GM23338 (cell line): ENCODE results near the gene HSD11B2. TPM values are rescaled to one million over a fixed set of nuclear protein-coding genes. Genes with fewer than 3 reads are reported as not detected.
"Not testable (repeated sequence)": the region's sequence is repeated elsewhere in the genome, so short reads cannot be mapped to it uniquely, and the experiment has no call there.

ENCODE experiments used
- ATAC-seq: fragments of 200-7000 bp; cut with Tn5 transposase; 3 replicates; pipeline ENCODE4 v1.9.1; 2020
- DNase-seq: peaks from one replicate; pipeline ENCODE4 v3.0.0-alpha.2; 2015; ENCODE audit warnings: low spot score
- H2AFZ ChIP-seq: fragments of 200-600 bp; sonication (generic); 2 replicates; pipeline ENCODE4 v1.8.0; 2016; ENCODE audit warnings: antibody characterized with exemption, mild to moderate bottlenecking, moderate library complexity
- H3F3A ChIP-seq: fragments of 200-600 bp; sonication (generic); replicated peaks from 2 replicates; pipeline ENCODE4 v1.8.0; 2017; ENCODE audit warnings: antibody characterized with exemption, mixed run types, low read depth
- H3K27ac ChIP-seq: fragments of 200-600 bp; sonication (generic); 2 replicates; pipeline ENCODE4 v1.6.1; 2016; ENCODE audit warnings: low read depth
- H3K27me3 ChIP-seq: fragments of 200-600 bp; sonication (generic); 2 replicates; pipeline ENCODE4 v1.8.0; 2016; ENCODE audit warnings: mild to moderate bottlenecking, mixed run types, moderate library complexity; ENCODE audit not compliant: insufficient read depth
- H3K36me3 ChIP-seq: fragments of 200-600 bp; sonication (generic); 2 replicates; pipeline ENCODE4 v1.8.0; 2016; ENCODE audit warnings: mild to moderate bottlenecking; ENCODE audit not compliant: insufficient read depth
- H3K4me1 ChIP-seq: fragments of 200-600 bp; sonication (generic); 2 replicates; pipeline ENCODE4 v1.8.0; 2016; ENCODE audit warnings: mild to moderate bottlenecking, moderate library complexity; ENCODE audit not compliant: insufficient read depth
- H3K4me2 ChIP-seq: fragments of 200-600 bp; sonication (generic); 2 replicates; pipeline ENCODE4 v1.7.1; 2017; ENCODE audit warnings: mixed run types
- H3K4me3 ChIP-seq: fragments of 200-600 bp; sonication (generic); 2 replicates; pipeline ENCODE4 v1.6.1; 2016; ENCODE audit warnings: mixed run types
- H3K79me2 ChIP-seq: fragments of 200-600 bp; sonication (generic); replicated peaks from 2 replicates; pipeline ENCODE4 v1.8.0; 2017; ENCODE audit warnings: mild to moderate bottlenecking; ENCODE audit not compliant: insufficient read depth
- H3K9me2 ChIP-seq: fragments of 200-600 bp; sonication (generic); 2 replicates; pipeline ENCODE4 v1.8.0; 2017; ENCODE audit not compliant: insufficient read depth
- H4K20me1 ChIP-seq: fragments of 200-600 bp; sonication (generic); replicated peaks from 2 replicates; pipeline ENCODE4 v1.8.0; 2017; ENCODE audit warnings: mild to moderate bottlenecking; ENCODE audit not compliant: insufficient read depth
- H3K27ac Mint-ChIP-seq: 2 replicates; pipeline ENCODE4 v1.8.0; 2020; ENCODE audit warnings: inconsistent platforms, mild to moderate bottlenecking, moderate library complexity, mixed read lengths
- H3K27me3 Mint-ChIP-seq: 3 replicates; pipeline ENCODE4 v1.8.0; 2022; ENCODE audit warnings: low read depth, mild to moderate bottlenecking, moderate library complexity, mixed read lengths, inconsistent platforms; ENCODE audit not compliant: insufficient read depth, poor library complexity
- H3K36me3 Mint-ChIP-seq: 3 replicates; pipeline ENCODE4 v1.8.0; 2021; ENCODE audit warnings: low read depth, mild to moderate bottlenecking, inconsistent platforms, moderate library complexity, mixed read lengths
- H3K4me1 Mint-ChIP-seq: 3 replicates; pipeline ENCODE4 v1.8.0; 2020; ENCODE audit warnings: mild to moderate bottlenecking, inconsistent platforms, mixed read lengths
- H3K4me3 Mint-ChIP-seq: 3 replicates; pipeline ENCODE4 v1.8.0; 2021; ENCODE audit warnings: moderate library complexity, mild to moderate bottlenecking, inconsistent platforms, mixed read lengths
- H3K9me3 Mint-ChIP-seq: 3 replicates; pipeline ENCODE4 v1.8.0; 2020; ENCODE audit warnings: moderate library complexity, mild to moderate bottlenecking, inconsistent platforms, mixed read lengths
- CREB1 ChIP-seq: fragments of 250-450 bp; sonication (Bioruptor Pico); IDR thresholded peaks from 2 replicates; pipeline ENCODE4 v1.5.0; 2020; ENCODE audit warnings: low read depth, mild to moderate bottlenecking, moderate library complexity
- EZH2phosphoT487 ChIP-seq: fragments of 200-600 bp; sonication (generic); IDR thresholded peaks from one replicate; pipeline ENCODE4 v1.8.1; 2018; ENCODE audit warnings: antibody characterized with exemption; ENCODE audit not compliant: unreplicated experiment
- JUNB ChIP-seq: IDR thresholded peaks from one replicate; pipeline ENCODE4 v1.6.1; 2016; ENCODE audit warnings: antibody characterized with exemption; ENCODE audit not compliant: unreplicated experiment
- STAT1 ChIP-seq: IDR thresholded peaks from one replicate; pipeline ENCODE4 v1.6.1; 2016; ENCODE audit warnings: antibody characterized with exemption; ENCODE audit not compliant: unreplicated experiment
- ZNF114 ChIP-seq: fragments of 250-450 bp; sonication (Bioruptor Pico); IDR thresholded peaks from 2 replicates; pipeline ENCODE4 v1.5.0; 2020; ENCODE audit warnings: mild to moderate bottlenecking, moderate library complexity
- ZNF331 ChIP-seq: fragments of 250-450 bp; sonication (Bioruptor Pico); IDR thresholded peaks from 2 replicates; pipeline ENCODE4 v1.5.0; 2020; ENCODE audit warnings: low read depth, mild to moderate bottlenecking, moderate library complexity
- polyA plus RNA-seq: library from polyadenylated mRNA; unstranded; fragments of >200 nt; fragmentation: Nextera tagmentation; extraction: Ambion mirVana; gene quantifications from 2 replicates; pipeline ENCODE4 v1.2.1, GENCODE V29; 2016
- total RNA-seq: library from RNA; depleted of rRNA; stranded (reverse); fragments of >200 nt; shearing (Covaris generic); gene quantifications from 2 replicates; pipeline ENCODE4 v1.2.3, GENCODE V29; 2014
- TF ChIP-seq, protein P1 (sequence below): IDR thresholded peaks from 2 replicates; pipeline ENCODE4 v1.6.1; 2016; ENCODE audit warnings: antibody characterized with exemption
- TF ChIP-seq, protein P2 (sequence below): fragments of 250-450 bp; sonication (Bioruptor Pico); IDR thresholded peaks from 2 replicates; pipeline ENCODE4 v1.5.0; 2020; ENCODE audit warnings: mild to moderate bottlenecking, moderate library complexity

Gene HSD11B2
- total and polyA plus RNA-seq, 2 experiments from 2014 or later = 14.8 to 23.0 TPM

DNA sequence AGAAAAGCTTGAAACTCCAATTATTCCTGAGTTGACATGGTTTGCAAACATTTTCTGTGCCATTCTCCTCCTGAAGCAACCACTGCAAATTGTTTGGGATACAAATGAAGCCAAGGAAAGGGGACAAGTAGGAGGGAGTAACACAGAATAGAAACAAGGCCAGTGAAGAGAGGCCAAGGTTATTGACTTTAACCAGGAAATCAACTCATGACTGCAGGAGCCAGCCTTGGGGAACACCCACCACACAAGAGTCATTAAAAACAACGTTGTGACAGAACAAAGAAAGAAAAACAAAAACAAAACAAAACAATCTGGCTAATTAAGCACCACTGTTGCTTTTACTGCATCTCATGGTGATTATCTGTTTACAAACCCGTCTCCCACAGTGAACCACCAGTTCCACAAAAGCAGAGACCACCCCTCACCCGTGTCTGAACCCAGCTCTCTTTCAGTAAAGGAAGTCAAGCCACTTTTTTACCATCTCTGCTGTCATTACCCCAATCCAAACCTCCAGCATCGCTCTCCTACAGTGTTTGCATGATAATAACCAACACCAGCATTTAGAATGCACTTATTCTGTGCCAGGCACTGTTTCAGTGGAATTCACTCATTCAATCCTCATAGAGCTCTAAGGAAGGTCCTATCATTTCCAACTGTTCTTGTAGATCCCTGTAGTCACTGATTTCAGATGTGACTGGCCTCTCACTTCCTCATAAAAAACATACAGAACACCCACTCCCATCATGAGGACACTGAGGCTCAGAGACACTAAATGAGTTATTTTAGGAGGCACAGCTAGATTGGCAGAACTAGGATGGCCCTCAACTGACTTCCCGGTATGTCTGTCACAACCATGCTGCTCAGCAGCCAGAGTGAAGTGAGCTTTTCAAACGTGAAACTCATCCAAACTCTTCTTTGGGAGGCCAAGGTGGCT, 16.7 kb upstream of the HSD11B2 start (continued):
- TF ChIP-seq CREB1 (CRISPR knock-in tag) (no peak), ZNF114 (CRISPR knock-in tag) (no peak), EZH2phosphoT487 (no peak), STAT1 (no peak)
- TF ChIP-seq, protein P1, sequence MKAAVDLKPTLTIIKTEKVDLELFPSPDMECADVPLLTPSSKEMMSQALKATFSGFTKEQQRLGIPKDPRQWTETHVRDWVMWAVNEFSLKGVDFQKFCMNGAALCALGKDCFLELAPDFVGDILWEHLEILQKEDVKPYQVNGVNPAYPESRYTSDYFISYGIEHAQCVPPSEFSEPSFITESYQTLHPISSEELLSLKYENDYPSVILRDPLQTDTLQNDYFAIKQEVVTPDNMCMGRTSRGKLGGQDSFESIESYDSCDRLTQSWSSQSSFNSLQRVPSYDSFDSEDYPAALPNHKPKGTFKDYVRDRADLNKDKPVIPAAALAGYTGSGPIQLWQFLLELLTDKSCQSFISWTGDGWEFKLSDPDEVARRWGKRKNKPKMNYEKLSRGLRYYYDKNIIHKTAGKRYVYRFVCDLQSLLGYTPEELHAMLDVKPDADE = no peak

DNA sequence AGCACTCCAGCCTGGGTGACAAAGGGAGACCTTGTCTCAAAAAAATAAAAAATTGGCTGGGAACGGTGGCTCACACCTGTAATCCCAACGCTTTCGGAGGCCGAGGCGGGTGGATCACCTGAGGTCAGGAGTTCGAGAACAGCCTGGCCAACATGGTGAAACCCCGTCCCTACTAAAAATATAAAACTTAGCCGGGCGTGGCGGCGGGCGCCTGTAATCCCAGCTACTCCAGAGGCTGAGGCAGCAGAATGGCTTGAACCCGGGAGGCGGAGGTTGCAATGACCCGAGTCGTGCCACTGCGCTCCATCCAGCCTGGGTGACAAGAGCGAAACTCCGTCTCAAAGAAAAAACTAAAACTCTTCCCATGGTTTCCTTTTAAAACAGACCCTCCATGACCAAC, 15.5 kb upstream of the HSD11B2 start:
- H4K20me1 ChIP-seq, H3K9me2 ChIP-seq, H3K27ac ChIP-seq, H3F3A ChIP-seq, H3K36me3 ChIP-seq, ATAC-seq, DNase-seq, H3K36me3 Mint-ChIP-seq, H3K27me3 ChIP-seq, H3K27ac Mint-ChIP-seq, H3K79me2 ChIP-seq, H3K9me3 Mint-ChIP-seq: not testable (repeated sequence)
- H3K4me3 Mint-ChIP-seq = peak overlapping the region; percentile 64
- H3K4me3 ChIP-seq = peak overlapping the region; percentile 77
- H3K4me1 ChIP-seq = peaks cover 22% of the 10 kb centered on the region
- peak overlapping the region; percentile 97 for H2AFZ ChIP-seq
- H3K4me1 Mint-ChIP-seq = peaks cover 20% of the 10 kb centered on the region
- H3K4me2 ChIP-seq = peak overlapping the region; percentile 96
- peaks cover 17% of the 10 kb centered on the region for H3K27me3 Mint-ChIP-seq

DNA sequence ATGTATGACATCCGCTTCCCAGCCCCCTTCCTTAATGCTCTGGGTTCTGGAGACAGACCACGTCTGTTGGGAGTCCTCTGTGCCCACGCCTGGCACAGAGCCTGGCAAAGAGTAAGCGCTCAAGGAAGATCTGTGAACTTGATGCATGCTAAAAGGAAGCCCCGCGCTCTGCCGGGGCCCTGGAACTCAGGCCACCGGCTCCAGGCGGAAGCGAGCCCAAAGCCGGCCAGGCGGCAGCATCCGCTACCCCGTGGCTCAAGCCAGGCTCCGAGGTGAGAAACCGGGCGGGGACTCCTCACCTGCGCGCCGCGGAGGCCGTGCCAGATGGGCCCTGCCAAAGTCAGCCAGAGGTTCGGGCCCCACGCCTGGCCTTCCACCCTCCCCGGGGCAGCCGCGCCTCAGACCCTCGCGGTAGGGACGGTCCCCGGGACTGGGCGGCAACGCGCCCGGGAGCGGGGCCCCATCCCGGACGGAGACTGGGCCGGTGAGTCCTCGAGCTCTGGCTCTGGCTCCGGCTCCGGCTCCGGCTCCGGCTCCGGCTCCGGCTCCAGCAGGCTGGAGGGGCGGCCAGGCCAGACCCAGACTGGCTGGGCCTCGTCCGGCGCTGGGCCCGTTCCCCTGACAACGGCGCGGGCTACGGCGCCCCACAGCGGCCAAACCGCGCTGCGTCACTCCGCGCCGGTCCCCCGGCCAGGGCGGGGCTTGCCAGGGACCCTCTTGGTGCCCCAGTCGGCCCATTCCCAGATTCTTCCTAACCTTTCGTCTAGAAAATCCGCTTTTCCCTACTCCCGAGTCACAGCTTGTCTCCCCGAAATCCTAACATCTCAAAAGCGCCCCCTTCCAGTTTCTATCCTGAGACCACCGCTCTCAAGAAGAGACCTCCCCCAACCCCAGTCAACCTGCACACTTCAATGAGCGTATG, 14.8 kb upstream of the HSD11B2 start, which contains the start of gene ZDHHC1:
ZDHHC1 (minus strand) TSS at position 606 of the 922 bp plus-strand sequence. CDS start 8,702 bp downstream, outside the sequence.
- Mint-ChIP-seq H3K4me1 (peaks cover 24% of the 10 kb centered on the region), H3K36me3 (no peaks in the 10 kb centered on the region), H3K4me3 (peak within 1 kb of the TSS; percentile 65), H3K9me3 (peaks cover 3% of the 10 kb centered on the region; the same call in 1 of the 3 replicates), H3K27ac (peak within 1 kb of the TSS; percentile 43; the same call in 1 of the 2 replicates), H3K27me3 (peaks cover 21% of the 10 kb centered on the region)
- Histone ChIP-seq H3K9me2 (no peaks in the 10 kb centered on the region), H3K36me3 (no peaks in the 10 kb centered on the region), H3K27me3 (no peaks in the 10 kb centered on the region), H3K79me2 (no peaks in the 10 kb centered on the region), H4K20me1 (no peaks in the 10 kb centered on the region; the same call in 1 of the 2 replicates), H3F3A (peaks cover 13% of the 10 kb centered on the region), H3K4me2 (peak within 1 kb of the TSS; percentile 96), H3K27ac (no peak within 1 kb of the TSS), H2AFZ (peak within 1 kb of the TSS; percentile 97), H3K4me3 (peak within 1 kb of the TSS; percentile 77), H3K4me1 (peaks cover 26% of the 10 kb centered on the region)
- DNase-seq (peak; percentile 86), ATAC-seq (peak; percentile 92)
- TF ChIP-seq, protein P2, sequence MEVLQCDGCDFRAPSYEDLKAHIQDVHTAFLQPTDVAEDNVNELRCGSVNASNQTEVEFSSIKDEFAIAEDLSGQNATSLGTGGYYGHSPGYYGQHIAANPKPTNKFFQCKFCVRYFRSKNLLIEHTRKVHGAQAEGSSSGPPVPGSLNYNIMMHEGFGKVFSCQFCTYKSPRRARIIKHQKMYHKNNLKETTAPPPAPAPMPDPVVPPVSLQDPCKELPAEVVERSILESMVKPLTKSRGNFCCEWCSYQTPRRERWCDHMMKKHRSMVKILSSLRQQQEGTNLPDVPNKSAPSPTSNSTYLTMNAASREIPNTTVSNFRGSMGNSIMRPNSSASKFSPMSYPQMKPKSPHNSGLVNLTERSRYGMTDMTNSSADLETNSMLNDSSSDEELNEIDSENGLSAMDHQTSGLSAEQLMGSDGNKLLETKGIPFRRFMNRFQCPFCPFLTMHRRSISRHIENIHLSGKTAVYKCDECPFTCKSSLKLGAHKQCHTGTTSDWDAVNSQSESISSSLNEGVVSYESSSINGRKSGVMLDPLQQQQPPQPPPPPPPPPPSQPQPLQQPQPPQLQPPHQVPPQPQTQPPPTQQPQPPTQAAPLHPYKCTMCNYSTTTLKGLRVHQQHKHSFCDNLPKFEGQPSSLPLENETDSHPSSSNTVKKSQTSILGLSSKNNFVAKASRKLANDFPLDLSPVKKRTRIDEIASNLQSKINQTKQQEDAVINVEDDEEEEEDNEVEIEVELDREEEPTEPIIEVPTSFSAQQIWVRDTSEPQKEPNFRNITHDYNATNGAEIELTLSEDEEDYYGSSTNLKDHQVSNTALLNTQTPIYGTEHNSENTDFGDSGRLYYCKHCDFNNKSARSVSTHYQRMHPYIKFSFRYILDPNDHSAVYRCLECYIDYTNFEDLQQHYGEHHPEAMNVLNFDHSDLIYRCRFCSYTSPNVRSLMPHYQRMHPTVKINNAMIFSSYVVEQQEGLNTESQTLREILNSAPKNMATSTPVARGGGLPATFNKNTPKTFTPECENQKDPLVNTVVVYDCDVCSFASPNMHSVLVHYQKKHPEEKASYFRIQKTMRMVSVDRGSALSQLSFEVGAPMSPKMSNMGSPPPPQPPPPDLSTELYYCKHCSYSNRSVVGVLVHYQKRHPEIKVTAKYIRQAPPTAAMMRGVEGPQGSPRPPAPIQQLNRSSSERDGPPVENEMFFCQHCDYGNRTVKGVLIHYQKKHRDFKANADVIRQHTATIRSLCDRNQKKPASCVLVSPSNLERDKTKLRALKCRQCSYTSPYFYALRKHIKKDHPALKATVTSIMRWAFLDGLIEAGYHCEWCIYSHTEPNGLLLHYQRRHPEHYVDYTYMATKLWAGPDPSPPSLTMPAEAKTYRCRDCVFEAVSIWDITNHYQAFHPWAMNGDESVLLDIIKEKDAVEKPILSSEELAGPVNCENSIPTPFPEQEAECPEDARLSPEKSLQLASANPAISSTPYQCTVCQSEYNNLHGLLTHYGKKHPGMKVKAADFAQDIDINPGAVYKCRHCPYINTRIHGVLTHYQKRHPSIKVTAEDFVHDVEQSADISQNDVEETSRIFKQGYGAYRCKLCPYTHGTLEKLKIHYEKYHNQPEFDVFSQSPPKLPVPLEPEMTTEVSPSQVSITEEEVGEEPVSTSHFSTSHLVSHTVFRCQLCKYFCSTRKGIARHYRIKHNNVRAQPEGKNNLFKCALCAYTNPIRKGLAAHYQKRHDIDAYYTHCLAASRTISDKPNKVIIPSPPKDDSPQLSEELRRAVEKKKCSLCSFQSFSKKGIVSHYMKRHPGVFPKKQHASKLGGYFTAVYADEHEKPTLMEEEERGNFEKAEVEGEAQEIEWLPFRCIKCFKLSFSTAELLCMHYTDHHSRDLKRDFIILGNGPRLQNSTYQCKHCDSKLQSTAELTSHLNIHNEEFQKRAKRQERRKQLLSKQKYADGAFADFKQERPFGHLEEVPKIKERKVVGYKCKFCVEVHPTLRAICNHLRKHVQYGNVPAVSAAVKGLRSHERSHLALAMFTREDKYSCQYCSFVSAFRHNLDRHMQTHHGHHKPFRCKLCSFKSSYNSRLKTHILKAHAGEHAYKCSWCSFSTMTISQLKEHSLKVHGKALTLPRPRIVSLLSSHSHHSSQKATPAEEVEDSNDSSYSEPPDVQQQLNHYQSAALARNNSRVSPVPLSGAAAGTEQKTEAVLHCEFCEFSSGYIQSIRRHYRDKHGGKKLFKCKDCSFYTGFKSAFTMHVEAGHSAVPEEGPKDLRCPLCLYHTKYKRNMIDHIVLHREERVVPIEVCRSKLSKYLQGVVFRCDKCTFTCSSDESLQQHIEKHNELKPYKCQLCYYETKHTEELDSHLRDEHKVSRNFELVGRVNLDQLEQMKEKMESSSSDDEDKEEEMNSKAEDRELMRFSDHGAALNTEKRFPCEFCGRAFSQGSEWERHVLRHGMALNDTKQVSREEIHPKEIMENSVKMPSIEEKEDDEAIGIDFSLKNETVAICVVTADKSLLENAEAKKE (CRISPR knock-in tag) = no peak
- TF ChIP-seq ZNF331 (CRISPR knock-in tag) = no peak
- TF ChIP-seq EZH2phosphoT487 = no peak
- no peak for TF ChIP-seq ZNF114 (CRISPR knock-in tag)
- no peak for TF ChIP-seq STAT1
- TF ChIP-seq JUNB = no peak
- TF ChIP-seq CREB1 (CRISPR knock-in tag) = peak; percentile 79
